IMR-90 (cell line): Measurements from ENCODE around the gene MS4A6E. TPM values are rescaled to one million over a fixed set of nuclear protein-coding genes. Genes with fewer than 3 reads are reported as not detected.

Experiments
- ATAC-seq: fragments of 200-7000 bp; cut with Tn5 transposase; 2 replicates; pipeline ENCODE4 v1.9.1; 2020; ENCODE audit warnings: low read depth, mild to moderate bottlenecking, moderate library complexity
- BruUV-seq: library from RNA; stranded (reverse); fragments of 400-500 nt; replicated peaks from 2 replicates; lab custom pipeline; 2021; lab: Mats Ljungman, UMichigan
- CTCF ChIA-PET: fragments of 300-600 bp; formaldehyde crosslinking; extraction: SDS; loops from one replicate; lab custom pipeline; 2021; ENCODE audit warnings: antibody characterized with exemption; lab: Yijun Ruan, JAX
- POLR2A ChIA-PET: fragments of 300-600 bp; sonication (Branson Sonifier 250); formaldehyde crosslinking; loops from one replicate; lab custom pipeline; 2022; ENCODE audit warnings: antibody characterized with exemption; ENCODE audit not compliant: unreplicated experiment; lab: Charles Lee
- DNase-seq: peaks from one replicate; pipeline ENCODE4 v3.0.0; 2013
- H2AFZ ChIP-seq: replicated peaks from 2 replicates; pipeline ENCODE3; 2013; ENCODE audit warnings: low read length, mild to moderate bottlenecking; ENCODE audit not compliant: poor library complexity
- H2AK5ac ChIP-seq: 2 replicates; pipeline ENCODE4 v1.6.1; 2013; ENCODE audit warnings: low read depth, low read length, inconsistent platforms
- H2AK9ac ChIP-seq: replicated peaks from 2 replicates; pipeline ENCODE3; 2013; ENCODE audit warnings: mild to moderate bottlenecking, low read depth, low read length, moderate library complexity; ENCODE audit not compliant: poor library complexity
- H2BK120ac ChIP-seq: 2 replicates; pipeline ENCODE4 v1.6.1; 2013; ENCODE audit warnings: low read depth, low read length, inconsistent platforms
- H2BK15ac ChIP-seq: 3 replicates; pipeline ENCODE4 v1.6.1; 2013; ENCODE audit warnings: low read depth, low read length, inconsistent platforms
- H2BK20ac ChIP-seq: 2 replicates; pipeline ENCODE4 v1.6.1; 2013; ENCODE audit warnings: low read depth, mild to moderate bottlenecking, inconsistent platforms, low read length, moderate library complexity
- H2BK5ac ChIP-seq: 2 replicates; pipeline ENCODE4 v1.6.1; 2013; ENCODE audit warnings: mild to moderate bottlenecking, low read depth, low read length, inconsistent platforms; ENCODE audit not compliant: poor library complexity, severe bottlenecking
- H3K14ac ChIP-seq: replicated peaks from 2 replicates; pipeline ENCODE4 v1.6.1; 2013; ENCODE audit warnings: low read depth, low read length, inconsistent platforms
- H3K18ac ChIP-seq: 2 replicates; pipeline ENCODE4 v1.6.1; 2013; ENCODE audit warnings: low read depth, low read length, control low read depth
- H3K23ac ChIP-seq: 2 replicates; pipeline ENCODE4 v1.6.1; 2013; ENCODE audit warnings: low read depth, low read length, inconsistent platforms
- H3K27ac ChIP-seq: 2 replicates; pipeline ENCODE4 v1.5.1; 2013; ENCODE audit warnings: mild to moderate bottlenecking, control low read depth, low read length; ENCODE audit not compliant: insufficient read depth
- H3K27me3 ChIP-seq: 2 replicates; pipeline ENCODE4 v1.6.1; 2013; ENCODE audit warnings: low read length; ENCODE audit not compliant: control insufficient read depth, insufficient read depth
- H3K36me3 ChIP-seq: 2 replicates; pipeline ENCODE4 v1.6.1; 2013; ENCODE audit warnings: low read length, mixed read lengths; ENCODE audit not compliant: control insufficient read depth, insufficient read depth
- H3K4ac ChIP-seq: 2 replicates; pipeline ENCODE4 v1.6.1; 2013; ENCODE audit warnings: low read depth, low read length, inconsistent platforms
- H3K4me1 ChIP-seq: 2 replicates; pipeline ENCODE4 v1.6.1; 2013; ENCODE audit warnings: low read length, mixed read lengths; ENCODE audit not compliant: control insufficient read depth, insufficient read depth
- H3K4me2 ChIP-seq: 2 replicates; pipeline ENCODE4 v1.6.1; 2013; ENCODE audit warnings: low read depth, mild to moderate bottlenecking, control low read depth, low read length, moderate library complexity
- H3K4me3 ChIP-seq: 2 replicates; pipeline ENCODE4 v1.5.1; 2013; ENCODE audit warnings: low read depth, mild to moderate bottlenecking, control low read depth, low read length, moderate library complexity; ENCODE audit not compliant: insufficient read depth
- H3K56ac ChIP-seq: 2 replicates; pipeline ENCODE4 v1.6.1; 2013; ENCODE audit warnings: low read length, inconsistent platforms; ENCODE audit not compliant: insufficient read depth; ENCODE audit errors: extremely low read depth
- H3K79me1 ChIP-seq, 2 experiments: 2 replicates each; pipeline ENCODE4 v1.6.1; 2013; ENCODE audit warnings: low read length in 2 of 2, inconsistent platforms in 1 of 2, low read depth in 1 of 2
- H3K9ac ChIP-seq: 2 replicates; pipeline ENCODE4 v1.6.1; 2013; ENCODE audit warnings: low read depth, low read length, control low read depth
- H3K9me1 ChIP-seq: 2 replicates; pipeline ENCODE4 v1.6.1; 2013; ENCODE audit warnings: low read length, inconsistent platforms; ENCODE audit not compliant: insufficient read depth
- H3K9me3 ChIP-seq: 2 replicates; pipeline ENCODE4 v1.6.1; 2013; ENCODE audit warnings: low read length; ENCODE audit not compliant: control insufficient read depth, insufficient read depth
- H4K20me1 ChIP-seq: 2 replicates; pipeline ENCODE4 v1.6.1; 2013; ENCODE audit warnings: low read length, inconsistent platforms; ENCODE audit not compliant: insufficient read depth
- H4K5ac ChIP-seq: 2 replicates; pipeline ENCODE4 v1.6.1; 2013; ENCODE audit warnings: mild to moderate bottlenecking, low read depth, low read length, control low read depth
- H4K8ac ChIP-seq, 2 experiments: 2 replicates each; pipeline ENCODE4 v1.6.1; 2013; ENCODE audit warnings: low read depth in 2 of 2, low read length in 2 of 2, control low read depth in 1 of 2, inconsistent platforms in 1 of 2
- H4K91ac ChIP-seq: 2 replicates; pipeline ENCODE4 v1.6.1; 2013; ENCODE audit warnings: low read depth, low read length, inconsistent platforms; ENCODE audit not compliant: insufficient read depth
- BHLHE40 ChIP-seq: fragments of 150-350 bp; IDR thresholded peaks from 2 replicates; pipeline ENCODE4 v1.6.1; 2016; ENCODE audit warnings: mild to moderate bottlenecking, low read depth, low read length
- CEBPB ChIP-seq: IDR thresholded peaks from 2 replicates; pipeline ENCODE4 v1.6.1; 2012; ENCODE audit warnings: low read depth, low read length, improper control_type of control experiment
- FOS ChIP-seq: fragments of 150-350 bp; IDR thresholded peaks from 2 replicates; pipeline ENCODE4 v1.6.1; 2016; ENCODE audit warnings: low read depth, low read length
- MAFK ChIP-seq: IDR thresholded peaks from 2 replicates; pipeline ENCODE4 v1.6.1; 2012; ENCODE audit warnings: low read depth, low read length, improper control_type of control experiment
- MAZ ChIP-seq: IDR thresholded peaks from 2 replicates; pipeline ENCODE4 v1.6.1; 2012; ENCODE audit warnings: low read depth, mild to moderate bottlenecking, low read length, improper control_type of control experiment, moderate library complexity, borderline replicate concordance
- MXI1 ChIP-seq: IDR thresholded peaks from 2 replicates; pipeline ENCODE4 v1.6.1; 2012; ENCODE audit warnings: low read depth, mild to moderate bottlenecking, low read length, moderate library complexity, borderline replicate concordance
- NFE2L2 ChIP-seq: fragments of 150-350 bp; IDR thresholded peaks from 2 replicates; pipeline ENCODE4 v1.6.1; 2016; ENCODE audit warnings: low read depth, mild to moderate bottlenecking, low read length
- POLR2A ChIP-seq: IDR thresholded peaks from 2 replicates; pipeline ENCODE4 v1.6.1; 2012; ENCODE audit warnings: mild to moderate bottlenecking, low read depth, low read length
- RAD21 ChIP-seq: IDR thresholded peaks from 2 replicates; pipeline ENCODE4 v1.6.1; 2012; ENCODE audit warnings: low read length, improper control_type of control experiment
- RCOR1 ChIP-seq: IDR thresholded peaks from 2 replicates; pipeline ENCODE4 v1.6.1; 2012; ENCODE audit warnings: mild to moderate bottlenecking, low read length, improper control_type of control experiment; ENCODE audit not compliant: insufficient replicate concordance
- SMC3 ChIP-seq: fragments of 150-350 bp; IDR thresholded peaks from 2 replicates; pipeline ENCODE4 v1.6.1; 2016; ENCODE audit warnings: low read depth, mild to moderate bottlenecking, antibody characterized with exemption, low read length, moderate library complexity
- WGBS, 2 experiments: methylation state at CpG; one replicate each; pipeline versions ENCODE4 v1.1.5 to v1.1.7; 2013; ENCODE audit warnings: missing lambda C conversion rate in 2 of 2; ENCODE audit not compliant: insufficient read length in 1 of 2; ENCODE audit errors: extremely low coverage in 2 of 2; 5-methylcytosine and 5-hydroxymethylcytosine counted together
- dilution Hi-C: fragments of 300-500 bp; cut with HindIII; formaldehyde crosslinking; loops from one replicate; pipeline ENCODE4 v1.14.3; 2018; ENCODE audit warnings: low sequenced_read_pairs; ENCODE audit not compliant: unreplicated experiment
- in situ Hi-C: fragments of 300-500 bp; cut with MboI; formaldehyde crosslinking; loops from 3 replicates; pipeline ENCODE4 v1.14.3; 2019; ENCODE audit warnings: low sequenced_read_pairs, inconsistent platforms, mixed read lengths
- intact Hi-C: fragments of 100-400 bp; cut with micrococcal nuclease; formaldehyde crosslinking; loops from 2 replicates; pipeline ENCODE4 v1.10.0; 2022
- polyA plus RNA-seq, 3 experiments: library from polyadenylated mRNA; depleted of rRNA; stranded (reverse); fragments of >200 nt; gene quantifications; 2 replicates each; pipeline ENCODE4 v1.2.3, GENCODE V29; 2012; ENCODE audit warnings: low replicate concordance in 1 of 3
- total RNA-seq: library from RNA; depleted of rRNA; stranded (reverse); fragments of >200 nt; gene quantifications from 2 replicates; pipeline ENCODE4 v1.2.3, GENCODE V29; 2012
- TF ChIP-seq, protein P1 (sequence below): fragments of 150-350 bp; IDR thresholded peaks from 2 replicates; pipeline ENCODE4 v1.6.1; 2017; ENCODE audit warnings: mild to moderate bottlenecking, antibody characterized with exemption, low read length, low read depth

MS4A6E gene
- total and polyA plus RNA-seq, 2 of the 4 experiments (the other 2 are of a cell fraction), result not detected

DNA sequence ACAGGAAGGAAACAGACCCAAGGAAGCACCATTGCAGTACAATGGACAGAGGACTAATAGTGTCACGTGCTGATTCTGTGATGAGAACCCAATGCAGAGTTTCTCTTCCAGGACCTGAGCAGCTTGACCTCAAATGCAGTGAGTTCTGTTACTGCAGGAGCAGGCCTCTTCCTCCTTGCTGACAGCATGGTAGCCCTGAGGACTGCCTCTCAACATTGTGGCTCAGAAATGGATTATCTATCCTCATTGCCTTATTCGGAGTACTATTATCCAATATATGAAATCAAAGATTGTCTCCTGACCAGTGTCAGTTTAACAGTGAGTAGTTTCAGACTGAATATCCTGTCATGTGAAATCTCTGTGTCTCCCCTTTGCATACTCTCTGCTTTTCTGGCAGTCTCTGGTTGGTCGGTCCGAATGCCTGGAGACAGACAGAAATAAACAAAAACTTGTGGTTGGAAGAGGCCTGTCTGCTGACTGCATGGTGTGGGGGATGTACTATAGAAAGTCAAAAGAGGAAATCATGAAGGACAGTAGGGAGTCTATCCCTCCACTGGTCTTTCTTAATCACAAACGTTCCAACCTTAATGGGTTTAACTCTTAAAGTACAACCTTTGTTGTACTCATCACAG is 62.3 kb downstream of the MS4A6E start:
- Histone ChIP-seq H4K91ac (no peak overlapping the region), H2BK5ac (no peak overlapping the region), H3K9me3 (peaks cover 8% of the 10 kb centered on the region), H3K27ac (no peak overlapping the region), H3K4me1 (no peaks in the 10 kb centered on the region), H3K4ac (no peak overlapping the region), H3K4me2 (no peak overlapping the region), H3K36me3 (no peaks in the 10 kb centered on the region), H3K9me1 (no peaks in the 10 kb centered on the region), H4K8ac (no peak overlapping the region), H4K5ac (no peak overlapping the region), H2AK5ac (no peak overlapping the region), H3K79me1 (no peaks in the 10 kb centered on the region), H3K14ac (no peak overlapping the region), H2BK20ac (no peak overlapping the region), H2AK9ac (no peak overlapping the region), H3K18ac (no peak overlapping the region), H3K56ac (no peak overlapping the region), H2AFZ (no peak overlapping the region), H2BK15ac (no peak overlapping the region), H3K27me3 (no peaks in the 10 kb centered on the region), H4K20me1 (no peaks in the 10 kb centered on the region), H2BK120ac (no peak overlapping the region), H3K23ac (no peak overlapping the region), H3K9ac (no peak overlapping the region), H3K4me3 (no peak overlapping the region)
- dilution Hi-C loops, result no loop called here
- TF ChIP-seq RCOR1, result no peak
- TF ChIP-seq FOS, result no peak
- TF ChIP-seq MAZ, result no peak
- no peak for TF ChIP-seq POLR2A
- TF ChIP-seq CEBPB, result no peak
- no peak for TF ChIP-seq NFE2L2
- no peak for TF ChIP-seq MAFK
- no peak for TF ChIP-seq MXI1
- TF ChIP-seq RAD21, result no peak
- TF ChIP-seq BHLHE40, result no peak
- TF ChIP-seq, protein P1, sequence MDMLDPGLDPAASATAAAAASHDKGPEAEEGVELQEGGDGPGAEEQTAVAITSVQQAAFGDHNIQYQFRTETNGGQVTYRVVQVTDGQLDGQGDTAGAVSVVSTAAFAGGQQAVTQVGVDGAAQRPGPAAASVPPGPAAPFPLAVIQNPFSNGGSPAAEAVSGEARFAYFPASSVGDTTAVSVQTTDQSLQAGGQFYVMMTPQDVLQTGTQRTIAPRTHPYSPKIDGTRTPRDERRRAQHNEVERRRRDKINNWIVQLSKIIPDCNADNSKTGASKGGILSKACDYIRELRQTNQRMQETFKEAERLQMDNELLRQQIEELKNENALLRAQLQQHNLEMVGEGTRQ, result no peak
- TF ChIP-seq SMC3, result no peak
- no peak for DNase-seq
- ATAC-seq, result no peak
- intact Hi-C loops, result no loop called here
- in situ Hi-C loops, result no loop called here
- ChIA-PET POLR2A (no interaction called here), CTCF (no interaction called here)
- WGBS, 2 experiments, result 29% methylated on average over 1 of the region's 5 CpGs; no CpG with 5 or more reads in 1 of the 2 experiments
- no TSS peak for BruUV-seq
